ENCODE data around the gene PKD2. TPM values are rescaled to one million over a fixed set of nuclear protein-coding genes. Genes with fewer than 3 reads are reported as not detected.

The PKD2 gene
- total RNA-seq, 2 donors from 2014 or later = 19.0 to 40.3 TPM

DNA sequence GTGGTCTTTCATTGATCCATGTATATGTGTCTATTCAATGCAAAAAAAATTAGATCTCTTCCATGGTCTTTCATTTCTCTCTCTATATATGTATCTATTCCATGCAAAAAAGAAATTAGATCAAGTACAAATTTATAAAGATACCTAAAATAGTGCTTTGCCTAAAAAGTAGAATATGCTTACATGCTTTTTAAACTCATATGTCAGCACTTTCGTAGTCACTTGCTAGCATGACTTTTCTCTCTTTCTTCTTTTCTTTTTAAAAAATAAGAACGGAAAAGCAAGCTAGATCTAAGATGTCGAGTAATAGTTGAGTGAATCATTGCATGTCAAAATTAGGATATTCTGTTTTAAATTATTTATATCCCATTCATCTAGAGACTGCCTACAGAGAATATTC lies 50.9 kb downstream of the PKD2 start:
- intact Hi-C loops (cut with DNase I) = no loop called here
- WGBS = 97% methylated on average over 3 of the region's 3 CpGs

GRCh38 chr4:88059766-88060165 lies 52.3 kb downstream of the PKD2 start:
- Histone ChIP-seq H3K4me3 (no peak overlapping the region), H3K36me3 (no peaks in the 10 kb centered on the region), H3K27me3 (replicated peaks; ENCODE audit: insufficient read depth) (no peaks in the 10 kb centered on the region), H3K4me1 (replicated peaks) (no peaks in the 10 kb centered on the region), H3K27ac (no peak overlapping the region), H3K9me3 (no peaks in the 10 kb centered on the region)
- TF ChIP-seq POLR2AphosphoS5 (IDR thresholded peaks at IDR 0.05) (no peak), POLR2A (IDR thresholded peaks at IDR 0.05) (no peak)
- TF ChIP-seq, protein P1, sequence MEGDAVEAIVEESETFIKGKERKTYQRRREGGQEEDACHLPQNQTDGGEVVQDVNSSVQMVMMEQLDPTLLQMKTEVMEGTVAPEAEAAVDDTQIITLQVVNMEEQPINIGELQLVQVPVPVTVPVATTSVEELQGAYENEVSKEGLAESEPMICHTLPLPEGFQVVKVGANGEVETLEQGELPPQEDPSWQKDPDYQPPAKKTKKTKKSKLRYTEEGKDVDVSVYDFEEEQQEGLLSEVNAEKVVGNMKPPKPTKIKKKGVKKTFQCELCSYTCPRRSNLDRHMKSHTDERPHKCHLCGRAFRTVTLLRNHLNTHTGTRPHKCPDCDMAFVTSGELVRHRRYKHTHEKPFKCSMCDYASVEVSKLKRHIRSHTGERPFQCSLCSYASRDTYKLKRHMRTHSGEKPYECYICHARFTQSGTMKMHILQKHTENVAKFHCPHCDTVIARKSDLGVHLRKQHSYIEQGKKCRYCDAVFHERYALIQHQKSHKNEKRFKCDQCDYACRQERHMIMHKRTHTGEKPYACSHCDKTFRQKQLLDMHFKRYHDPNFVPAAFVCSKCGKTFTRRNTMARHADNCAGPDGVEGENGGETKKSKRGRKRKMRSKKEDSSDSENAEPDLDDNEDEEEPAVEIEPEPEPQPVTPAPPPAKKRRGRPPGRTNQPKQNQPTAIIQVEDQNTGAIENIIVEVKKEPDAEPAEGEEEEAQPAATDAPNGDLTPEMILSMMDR (IDR thresholded peaks at IDR 0.05) = no peak
- 53% methylated on average over 2 of the region's 2 CpGs for WGBS
- intact Hi-C loops (cut with DNase I) = no loop called here
- no peak for DNase-seq (ENCODE audit: low spot score)

More for the DNA sequence above, 50.9 kb downstream of the PKD2 start:
- Histone ChIP-seq H3K27me3 (replicated peaks; ENCODE audit: insufficient read depth) (no peaks in the 10 kb centered on the region), H3K4me3 (no peak overlapping the region), H3K27ac (no peak overlapping the region), H3K4me1 (replicated peaks) (no peaks in the 10 kb centered on the region), H3K9me3 (no peaks in the 10 kb centered on the region), H3K36me3 (no peaks in the 10 kb centered on the region)
- DNase-seq (ENCODE audit: low spot score) = no peak
- TF ChIP-seq POLR2A (IDR thresholded peaks at IDR 0.05) (no peak), POLR2AphosphoS5 (IDR thresholded peaks at IDR 0.05) (no peak)
- TF ChIP-seq, protein P1 (IDR thresholded peaks at IDR 0.05) = no peak

DNA sequence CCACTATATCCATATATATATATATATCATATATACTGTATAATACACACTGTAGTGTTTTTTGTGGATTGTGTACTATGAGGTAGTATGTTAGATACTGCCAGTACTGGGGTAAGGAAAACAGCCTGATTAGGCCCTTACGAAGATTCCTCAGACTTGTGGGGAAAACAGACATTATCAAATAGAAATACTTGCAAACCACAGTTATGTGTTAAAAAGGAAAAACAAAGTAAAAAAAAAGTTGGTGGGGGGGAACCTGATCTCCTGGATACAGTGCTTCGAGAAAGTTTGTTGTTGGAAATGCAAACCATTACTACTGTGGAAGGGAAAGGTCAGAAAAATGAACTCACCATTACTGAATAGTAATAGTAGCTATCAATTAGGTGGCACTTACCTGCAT lies 53.0 kb downstream of the PKD2 start:
- TF ChIP-seq POLR2AphosphoS5 (IDR thresholded peaks at IDR 0.05) = no peak
- TF ChIP-seq, protein P1 (IDR thresholded peaks at IDR 0.05) = no peak
- TF ChIP-seq POLR2A (IDR thresholded peaks at IDR 0.05) = no peak
- DNase-seq (ENCODE audit: low spot score) = no peak
- intact Hi-C loops (cut with DNase I) = no loop called here
- H3K36me3 ChIP-seq = no peaks in the 10 kb centered on the region
- H3K27me3 ChIP-seq (replicated peaks; ENCODE audit: insufficient read depth) = no peaks in the 10 kb centered on the region
- 82% methylated on average over 2 of the region's 2 CpGs for WGBS
- H3K4me3 ChIP-seq = no peak overlapping the region
- H3K9me3 ChIP-seq = no peaks in the 10 kb centered on the region
- H3K27ac ChIP-seq = no peak overlapping the region
- no peaks in the 10 kb centered on the region for H3K4me1 ChIP-seq (replicated peaks)

DNA sequence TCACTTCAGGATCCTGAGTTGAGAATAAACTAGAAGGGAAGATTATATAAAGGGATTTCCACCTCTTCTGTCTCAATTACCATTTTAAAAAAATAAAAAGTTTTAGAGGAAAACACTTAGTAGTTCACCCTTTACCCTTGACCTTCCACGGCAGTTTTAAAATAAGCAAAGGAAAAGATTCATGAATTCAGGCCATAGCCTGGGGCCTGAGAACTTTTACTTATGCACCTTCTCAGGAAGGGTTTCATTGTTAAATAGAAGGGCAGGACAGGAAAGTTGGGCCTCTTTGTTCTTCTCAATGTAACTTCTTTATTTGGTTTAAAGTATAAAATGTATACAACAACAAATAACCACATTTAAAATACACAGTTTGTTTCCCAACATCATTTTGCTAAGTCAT lies 54.9 kb downstream of the PKD2 start:
- no peak for TF ChIP-seq POLR2A (IDR thresholded peaks at IDR 0.05)
- TF ChIP-seq, protein P1 (IDR thresholded peaks at IDR 0.05) = no peak
- no peak for TF ChIP-seq POLR2AphosphoS5 (IDR thresholded peaks at IDR 0.05)
- intact Hi-C loops (cut with DNase I) = no loop called here
- Histone ChIP-seq H3K9me3 (no peaks in the 10 kb centered on the region), H3K4me3 (no peak overlapping the region), H3K27me3 (replicated peaks; ENCODE audit: insufficient read depth) (no peaks in the 10 kb centered on the region), H3K4me1 (replicated peaks) (no peaks in the 10 kb centered on the region), H3K27ac (no peak overlapping the region), H3K36me3 (no peaks in the 10 kb centered on the region)
- no peak for DNase-seq (ENCODE audit: low spot score)
- WGBS = 74% methylated on average over 1 of the region's 1 CpG

- Histone ChIP-seq H3K4me1 (replicated peaks) (no peaks in the 10 kb centered on the region), H3K27me3 (replicated peaks; ENCODE audit: insufficient read depth) (no peaks in the 10 kb centered on the region), H3K4me3 (no peak overlapping the region), H3K27ac (no peak overlapping the region), H3K36me3 (no peaks in the 10 kb centered on the region), H3K9me3 (no peaks in the 10 kb centered on the region)
- DNase-seq (ENCODE audit: low spot score) = no peak
- WGBS = 94% methylated on average over 1 of the region's 1 CpG
- intact Hi-C loops (cut with DNase I) = no loop called here
- TF ChIP-seq POLR2AphosphoS5 (IDR thresholded peaks at IDR 0.05) (no peak), POLR2A (IDR thresholded peaks at IDR 0.05) (no peak)
- TF ChIP-seq, protein P1 (IDR thresholded peaks at IDR 0.05) = no peak
These were observed 55.4 kb downstream of the PKD2 start for GRCh38 chr4:88062843-88063242.
